Measurements from ENCODE around the gene FGD2. TPM values are rescaled to one million over a fixed set of nuclear protein-coding genes. Genes with fewer than 3 reads are reported as not detected.

The FGD2 gene
- total RNA-seq, 1 donor, result under 0.01 TPM

DNA sequence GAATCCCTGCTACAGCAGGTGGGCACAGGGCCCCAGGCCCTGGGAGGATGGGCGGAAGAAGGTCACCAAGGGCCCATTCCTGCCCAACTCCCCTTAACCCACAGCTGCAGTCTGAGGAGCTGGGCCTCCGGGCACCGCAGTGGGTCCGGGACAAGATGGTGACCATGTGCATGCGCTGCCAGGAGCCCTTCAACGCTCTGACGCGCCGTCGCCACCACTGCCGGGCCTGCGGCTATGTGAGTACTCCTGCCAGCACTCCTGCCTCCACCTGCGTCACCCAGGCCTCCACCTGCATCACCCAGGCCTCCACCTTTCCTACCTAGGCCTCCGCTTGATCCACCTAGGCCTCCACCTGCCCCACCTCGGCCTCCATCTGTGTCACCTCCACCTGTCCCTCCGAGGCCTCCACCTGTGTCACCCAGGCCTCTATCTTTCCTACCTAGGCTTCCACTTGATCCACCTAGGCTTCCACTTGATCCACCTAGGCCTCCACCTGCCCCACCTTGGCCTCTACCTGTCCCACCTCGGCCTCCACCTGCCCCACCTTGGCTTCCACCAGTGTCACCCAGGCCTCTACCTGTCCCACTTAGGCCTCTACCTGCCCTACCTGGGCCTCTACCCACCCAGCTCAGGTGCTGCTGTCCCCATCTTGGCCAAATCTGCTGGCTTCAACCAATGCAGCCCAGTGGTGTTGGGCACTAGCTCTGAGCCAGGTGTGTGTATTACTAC lies 16.8 kb downstream of the FGD2 start:
- Histone ChIP-seq H3K4me3 (ENCODE audit: insufficient read depth, low read length) (no peak overlapping the region), H3K27ac (ENCODE audit: low read depth, low read length) (no peak overlapping the region), H3K4me2 (ENCODE audit: insufficient read depth, low read length) (no peak overlapping the region), H3K4me1 (ENCODE audit: insufficient read depth, low read length) (peaks cover 4% of the 10 kb centered on the region), H3K27me3 (ENCODE audit: insufficient read depth, low read length) (no peaks in the 10 kb centered on the region), H4K20me1 (ENCODE audit: insufficient read depth, low read length) (no peaks in the 10 kb centered on the region), H3K9me3 (ENCODE audit: low read depth, low read length) (no peaks in the 10 kb centered on the region), H2AFZ (ENCODE audit: low read length) (no peak overlapping the region), H3K79me2 (ENCODE audit: insufficient read depth, low read length) (no peaks in the 10 kb centered on the region), H3K36me3 (ENCODE audit: insufficient read depth, low read length) (no peaks in the 10 kb centered on the region)
- TF ChIP-seq, protein P1, sequence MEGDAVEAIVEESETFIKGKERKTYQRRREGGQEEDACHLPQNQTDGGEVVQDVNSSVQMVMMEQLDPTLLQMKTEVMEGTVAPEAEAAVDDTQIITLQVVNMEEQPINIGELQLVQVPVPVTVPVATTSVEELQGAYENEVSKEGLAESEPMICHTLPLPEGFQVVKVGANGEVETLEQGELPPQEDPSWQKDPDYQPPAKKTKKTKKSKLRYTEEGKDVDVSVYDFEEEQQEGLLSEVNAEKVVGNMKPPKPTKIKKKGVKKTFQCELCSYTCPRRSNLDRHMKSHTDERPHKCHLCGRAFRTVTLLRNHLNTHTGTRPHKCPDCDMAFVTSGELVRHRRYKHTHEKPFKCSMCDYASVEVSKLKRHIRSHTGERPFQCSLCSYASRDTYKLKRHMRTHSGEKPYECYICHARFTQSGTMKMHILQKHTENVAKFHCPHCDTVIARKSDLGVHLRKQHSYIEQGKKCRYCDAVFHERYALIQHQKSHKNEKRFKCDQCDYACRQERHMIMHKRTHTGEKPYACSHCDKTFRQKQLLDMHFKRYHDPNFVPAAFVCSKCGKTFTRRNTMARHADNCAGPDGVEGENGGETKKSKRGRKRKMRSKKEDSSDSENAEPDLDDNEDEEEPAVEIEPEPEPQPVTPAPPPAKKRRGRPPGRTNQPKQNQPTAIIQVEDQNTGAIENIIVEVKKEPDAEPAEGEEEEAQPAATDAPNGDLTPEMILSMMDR (IDR thresholded peaks at IDR 0.05; ENCODE audit: extremely low read depth, low read depth, low read length), result no peak
- no peak for DNase-seq (ENCODE audit: insufficient read length, low spot score, missing footprints)

DNA sequence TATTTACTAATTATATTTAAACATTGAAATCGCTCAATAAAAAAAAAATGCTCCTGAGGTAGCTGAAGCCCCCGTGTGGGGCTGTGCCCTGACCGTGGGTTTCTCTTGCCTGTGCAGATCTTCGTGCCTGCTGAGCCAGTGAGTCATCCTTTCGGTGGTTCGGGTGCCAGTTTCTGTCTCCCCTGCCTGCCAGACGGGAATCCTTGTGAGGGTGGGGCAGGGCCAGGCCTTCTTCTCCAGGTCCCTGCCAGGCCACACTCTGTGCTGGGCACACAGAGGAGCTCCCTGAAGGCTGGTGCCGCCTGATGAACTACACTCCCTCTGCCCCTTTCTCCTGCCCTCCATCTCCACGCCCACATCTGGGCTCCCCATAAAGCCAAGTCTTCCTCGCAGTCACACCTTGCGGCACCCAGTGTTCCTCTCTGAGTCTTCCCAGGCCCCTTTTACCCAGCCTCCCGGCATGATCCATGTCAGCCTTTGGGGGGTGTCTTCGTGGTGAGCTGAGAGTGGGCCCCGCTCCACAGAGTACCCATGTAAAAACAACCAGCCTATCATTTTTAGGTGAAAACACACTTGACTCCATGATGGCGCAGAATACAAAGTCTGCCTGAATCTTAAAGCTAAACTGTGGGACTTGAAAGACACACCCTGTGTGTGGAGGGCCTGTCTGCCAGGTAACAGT lies 19.3 kb downstream of the FGD2 start:
- peak; percentile 88 for DNase-seq (ENCODE audit: insufficient read length, low spot score, missing footprints)
- Histone ChIP-seq H3K9me3 (ENCODE audit: low read depth, low read length) (no peaks in the 10 kb centered on the region), H3K4me2 (ENCODE audit: insufficient read depth, low read length) (no peak overlapping the region), H3K4me1 (ENCODE audit: insufficient read depth, low read length) (no peaks in the 10 kb centered on the region), H3K36me3 (ENCODE audit: insufficient read depth, low read length) (no peaks in the 10 kb centered on the region), H2AFZ (ENCODE audit: low read length) (no peak overlapping the region), H3K79me2 (ENCODE audit: insufficient read depth, low read length) (no peaks in the 10 kb centered on the region), H4K20me1 (ENCODE audit: insufficient read depth, low read length) (no peaks in the 10 kb centered on the region), H3K27me3 (ENCODE audit: insufficient read depth, low read length) (no peaks in the 10 kb centered on the region), H3K27ac (ENCODE audit: low read depth, low read length) (no peak overlapping the region), H3K4me3 (ENCODE audit: insufficient read depth, low read length) (no peak overlapping the region)
- TF ChIP-seq, protein P1 (IDR thresholded peaks at IDR 0.05; ENCODE audit: extremely low read depth, low read depth, low read length), result no peak

DNA sequence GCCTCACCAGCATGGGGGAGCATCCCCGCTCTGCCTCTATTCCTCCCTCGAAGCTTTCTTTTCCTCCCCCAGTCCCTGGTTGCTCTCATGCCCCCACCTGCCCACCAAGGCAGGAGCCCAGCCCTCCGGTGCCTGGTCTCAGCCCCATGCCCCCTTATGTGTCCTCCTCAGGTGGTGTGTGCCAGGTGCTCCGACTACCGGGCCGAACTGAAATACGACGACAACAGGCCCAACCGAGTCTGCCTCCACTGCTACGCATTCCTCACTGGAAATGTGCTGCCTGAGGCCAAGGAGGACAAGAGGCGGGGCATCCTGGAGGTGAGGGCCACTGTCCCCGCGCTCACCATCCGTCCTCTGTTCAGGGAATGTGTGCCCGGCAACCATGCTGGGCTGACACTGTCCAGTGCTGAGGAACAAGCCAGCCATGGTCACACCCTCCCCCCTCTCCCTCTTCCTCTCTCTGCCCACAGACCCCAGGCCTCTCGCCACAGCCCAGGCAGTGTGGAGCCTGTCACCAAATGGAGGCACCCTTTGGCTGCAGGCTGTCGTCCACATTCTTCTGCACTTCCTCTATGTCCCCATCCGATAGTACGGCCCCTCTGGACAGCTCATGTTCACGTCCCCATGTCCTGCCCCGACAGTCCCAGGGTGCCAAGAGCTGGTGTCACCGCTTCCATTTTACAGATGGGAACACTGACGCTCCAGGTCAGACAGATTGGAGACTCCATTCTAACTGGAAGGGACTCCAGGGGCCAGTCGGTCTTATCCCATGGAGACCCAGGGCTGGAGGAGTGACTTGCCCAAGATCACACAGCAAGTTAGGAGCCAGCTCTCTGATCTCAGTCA lies 20.4 kb downstream of the FGD2 start:
- TF ChIP-seq, protein P1 (IDR thresholded peaks at IDR 0.05; ENCODE audit: extremely low read depth, low read depth, low read length), result no peak
- Histone ChIP-seq H3K36me3 (ENCODE audit: insufficient read depth, low read length) (no peaks in the 10 kb centered on the region), H3K27ac (ENCODE audit: low read depth, low read length) (no peak overlapping the region)

More for the DNA sequence above, 20.4 kb downstream of the FGD2 start:
- DNase-seq (ENCODE audit: insufficient read length, low spot score, missing footprints), result no peak
- Histone ChIP-seq H3K4me2 (ENCODE audit: insufficient read depth, low read length) (no peak overlapping the region), H3K9me3 (ENCODE audit: low read depth, low read length) (no peaks in the 10 kb centered on the region), H3K79me2 (ENCODE audit: insufficient read depth, low read length) (no peaks in the 10 kb centered on the region), H4K20me1 (ENCODE audit: insufficient read depth, low read length) (no peaks in the 10 kb centered on the region), H3K4me1 (ENCODE audit: insufficient read depth, low read length) (no peaks in the 10 kb centered on the region), H3K4me3 (ENCODE audit: insufficient read depth, low read length) (no peak overlapping the region), H2AFZ (ENCODE audit: low read length) (no peak overlapping the region), H3K27me3 (ENCODE audit: insufficient read depth, low read length) (no peaks in the 10 kb centered on the region)
